KOPT-K1 (cell line): ENCODE data around the gene PTGR3.

Source experiments
- H3K27ac ChIP-seq: fragments of 200-600 bp; sonication (generic); 2 replicates; pipeline ENCODE4 v1.5.1; 2016; ENCODE audit warnings: antibody characterized with exemption, mild to moderate bottlenecking, low read depth, low read length; ENCODE audit not compliant: poor library complexity, severe bottlenecking
- H3K36me3 ChIP-seq: fragments of 200-600 bp; sonication (generic); 2 replicates; pipeline ENCODE4 v1.5.1; 2017; ENCODE audit warnings: antibody characterized with exemption, mild to moderate bottlenecking, low read length, moderate library complexity; ENCODE audit not compliant: insufficient read depth
- H3K9me3 ChIP-seq: fragments of 200-600 bp; sonication (generic); 2 replicates; pipeline ENCODE4 v1.5.1; 2017; ENCODE audit warnings: antibody characterized with exemption, low read length, mild to moderate bottlenecking; ENCODE audit not compliant: insufficient read depth, poor library complexity, severe bottlenecking

The PTGR3 gene

GRCh38 chr18:75163736-75164135 lies 45.2 kb downstream of the PTGR3 start:
- H3K27ac ChIP-seq: no peak overlapping the region

GRCh38 chr18:75162978-75163377 lies 46.0 kb downstream of the PTGR3 start:
- Histone ChIP-seq H3K27ac (no peak overlapping the region), H3K36me3 (no peaks in the 10 kb centered on the region), H3K9me3 (peaks cover 17% of the 10 kb centered on the region)

More at GRCh38 chr18:75163736-75164135, 45.2 kb downstream of the PTGR3 start:
- H3K36me3 ChIP-seq: no peaks in the 10 kb centered on the region
- peaks cover 17% of the 10 kb centered on the region for H3K9me3 ChIP-seq

- H3K9me3 ChIP-seq: peaks cover 17% of the 10 kb centered on the region
- H3K36me3 ChIP-seq: no peaks in the 10 kb centered on the region
- H3K27ac ChIP-seq: no peak overlapping the region
Measured at GRCh38 chr18:75162467-75162866, 46.5 kb downstream of the PTGR3 start.

- Histone ChIP-seq H3K27ac (peak overlapping the region; percentile 58), H3K36me3 (no peaks in the 10 kb centered on the region), H3K9me3 (peaks cover 17% of the 10 kb centered on the region)
Measured at GRCh38 chr18:75161256-75162028, 47.5 kb downstream of the PTGR3 start.

- Histone ChIP-seq H3K27ac (no peak overlapping the region), H3K36me3 (no peaks in the 10 kb centered on the region), H3K9me3 (peaks cover 9% of the 10 kb centered on the region)
Measured at GRCh38 chr18:75160364-75160763, 48.6 kb downstream of the PTGR3 start.

GRCh38 chr18:75159646-75160356 lies 49.1 kb downstream of the PTGR3 start:
- peaks cover 3% of the 10 kb centered on the region for H3K9me3 ChIP-seq
- H3K36me3 ChIP-seq: no peaks in the 10 kb centered on the region
- H3K27ac ChIP-seq: no peak overlapping the region

- H3K36me3 ChIP-seq: no peaks in the 10 kb centered on the region
- H3K9me3 ChIP-seq: no peaks in the 10 kb centered on the region
Measured at GRCh38 chr18:75159238-75159518, 49.8 kb downstream of the PTGR3 start.

More at GRCh38 chr18:75159238-75159518, 49.8 kb downstream of the PTGR3 start:
- no peak overlapping the region for H3K27ac ChIP-seq
